Neural crest cell (in vitro differentiated cells): ENCODE measurements around the gene PLEKHM1. TPM values are rescaled to one million over a fixed set of nuclear protein-coding genes. Genes with fewer than 3 reads are reported as not detected.

ENCODE experiments used
- DNase-seq: peaks from one replicate; pipeline ENCODE4 v3.0.0; 2021; ENCODE audit warnings: low read depth, mixed read lengths, low spot score
- H3K27ac Mint-ChIP-seq: one replicate; pipeline ENCODE4 v1.8.0; 2021; ENCODE audit warnings: mild to moderate bottlenecking, mixed read lengths; ENCODE audit not compliant: unreplicated experiment
- H3K27me3 Mint-ChIP-seq: 2 replicates; pipeline ENCODE4 v1.8.0; 2021; ENCODE audit warnings: low read depth, mild to moderate bottlenecking, mixed read lengths
- H3K36me3 Mint-ChIP-seq: 2 replicates; pipeline ENCODE4 v1.8.0; 2021; ENCODE audit warnings: low read depth, mild to moderate bottlenecking, mixed read lengths
- H3K4me1 Mint-ChIP-seq: 2 replicates; pipeline ENCODE4 v1.8.0; 2021; ENCODE audit warnings: mixed read lengths
- H3K4me3 Mint-ChIP-seq: one replicate; pipeline ENCODE4 v1.8.0; 2021; ENCODE audit warnings: mild to moderate bottlenecking, mixed read lengths
- H3K9me3 Mint-ChIP-seq: 2 replicates; pipeline ENCODE4 v1.8.0; 2021; ENCODE audit warnings: mixed read lengths
- CTCF ChIP-seq: fragments of 200-600 bp; sonication (generic); conservative IDR thresholded peaks from 2 replicates; pipeline ENCODE4 v1.5.0; 2021; ENCODE audit warnings: antibody characterized with exemption, mild to moderate bottlenecking
- total RNA-seq: library from RNA; stranded (reverse); gene quantifications from 2 replicates; pipeline ENCODE4 v1.2.1, GENCODE V29; 2021

PLEKHM1 gene
- total RNA-seq, 1 donor from 2014 or later: 19.5 TPM

DNA sequence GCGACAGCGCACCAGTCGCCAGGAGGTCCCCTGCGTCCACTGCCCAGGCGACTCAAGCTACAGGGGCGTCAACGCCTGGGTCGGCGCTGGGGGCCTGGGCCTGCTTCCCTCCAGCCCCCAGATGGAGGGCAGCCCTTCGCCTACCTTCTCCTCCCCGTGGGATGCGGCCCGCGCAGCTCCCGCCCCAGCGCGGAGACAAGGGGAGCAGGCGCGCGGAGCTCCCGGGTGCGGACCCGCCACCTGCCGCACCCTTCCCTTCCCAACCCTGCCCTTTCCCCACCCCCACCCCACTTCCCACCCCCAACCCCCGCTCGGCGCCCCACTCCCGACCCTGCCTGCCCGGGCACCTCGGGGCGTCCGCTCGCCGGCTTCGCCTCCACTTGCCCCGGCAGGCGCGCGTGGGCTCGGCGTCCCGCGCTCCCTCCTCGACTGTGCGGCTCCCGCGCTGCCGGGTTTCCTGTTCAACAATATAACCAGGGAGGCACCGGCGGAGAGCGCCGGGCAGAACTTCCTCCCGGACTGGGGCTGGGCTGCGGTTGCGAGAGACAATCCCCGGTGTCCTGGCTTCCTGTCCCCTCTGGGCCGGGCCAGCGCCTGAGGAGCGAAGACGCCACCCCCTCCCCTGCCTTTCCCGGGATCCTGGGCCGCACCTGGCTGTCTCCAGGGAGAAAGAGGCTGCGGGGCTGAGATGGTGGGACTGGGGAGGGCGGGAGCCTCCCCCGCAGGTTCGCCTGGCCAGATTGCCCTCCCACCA lies 57.9 kb downstream of the PLEKHM1 start, which contains the start of gene ARHGAP27:
Gene ARHGAP27, minus strand, starts transcription at position 466 of the 754 bp plus-strand sequence. CDS start 2,591 bp downstream, outside the sequence.
- peak within 1 kb of the TSS; percentile 59 for H3K4me3 Mint-ChIP-seq
- DNase-seq: no peak
- no peaks in the 10 kb centered on the region for H3K9me3 Mint-ChIP-seq
- peaks cover 72% of the 10 kb centered on the region for H3K27me3 Mint-ChIP-seq
- peaks cover 18% of the 10 kb centered on the region for H3K4me1 Mint-ChIP-seq
- H3K27ac Mint-ChIP-seq: no peak within 1 kb of the TSS
- no peaks in the 10 kb centered on the region for H3K36me3 Mint-ChIP-seq
- TF ChIP-seq CTCF: no peak

GRCh38 chr17:45431531-45432404 lies 58.8 kb downstream of the PLEKHM1 start:
- Mint-ChIP-seq H3K4me1 (peaks cover 18% of the 10 kb centered on the region), H3K27ac (no peak overlapping the region), H3K27me3 (peaks cover 79% of the 10 kb centered on the region), H3K9me3 (no peaks in the 10 kb centered on the region), H3K36me3 (no peaks in the 10 kb centered on the region), H3K4me3 (peak overlapping the region; percentile 59)
- TF ChIP-seq CTCF: no peak
- DNase-seq: peak; percentile 43

GRCh38 chr17:45430738-45431530 lies 59.6 kb downstream of the PLEKHM1 start:
- DNase-seq: no peak
- no peaks in the 10 kb centered on the region for H3K36me3 Mint-ChIP-seq
- H3K9me3 Mint-ChIP-seq: no peaks in the 10 kb centered on the region
- H3K27ac Mint-ChIP-seq: no peak overlapping the region
- peaks cover 88% of the 10 kb centered on the region for H3K27me3 Mint-ChIP-seq
- no peak for TF ChIP-seq CTCF
- peak overlapping the region; percentile 15 for H3K4me3 Mint-ChIP-seq
- H3K4me1 Mint-ChIP-seq: peaks cover 18% of the 10 kb centered on the region

- Mint-ChIP-seq H3K9me3 (no peaks in the 10 kb centered on the region), H3K4me1 (peaks cover 18% of the 10 kb centered on the region), H3K4me3 (peak overlapping the region; percentile 15), H3K27me3 (peaks cover 87% of the 10 kb centered on the region), H3K36me3 (no peaks in the 10 kb centered on the region), H3K27ac (no peak overlapping the region)
- DNase-seq: no peak
- TF ChIP-seq CTCF: no peak
These were observed 60.3 kb downstream of the PLEKHM1 start for GRCh38 chr17:45430006-45430737.
